Measurements from ENCODE around the gene SCRN1.
A peak's percentile ranks its signal among the peaks of the same experiment; 100 is the strongest.

SCRN1 gene

GRCh38 chr7:30003098-30003497 is 13.5 kb upstream of the SCRN1 start:
- DNase-seq, result no peak

GRCh38 chr7:30001998-30002397 is 12.4 kb upstream of the SCRN1 start:
- DNase-seq, result no peak

- no peak for DNase-seq
Observed at GRCh38 chr7:29998489-29998888, 8.9 kb upstream of the SCRN1 start.

GRCh38 chr7:29996321-29996720 is 6.7 kb upstream of the SCRN1 start:
- DNase-seq, result no peak

- DNase-seq, result no peak
Observed at GRCh38 chr7:29995652-29996051, 6.1 kb upstream of the SCRN1 start.

- no peak for DNase-seq
Observed at GRCh38 chr7:29993140-29993539, 3.5 kb upstream of the SCRN1 start.

GRCh38 chr7:29991937-29992336 is 2.3 kb upstream of the SCRN1 start:
- no peak for DNase-seq

- DNase-seq, result no peak
Observed at GRCh38 chr7:29990931-29991330, 1.3 kb upstream of the SCRN1 start.

- peak; percentile 75 for DNase-seq
Observed at GRCh38 chr7:29988424-29989256, 961 bp downstream of the SCRN1 start.

- DNase-seq, result no peak
Observed at GRCh38 chr7:29987811-29988317, 1.7 kb downstream of the SCRN1 start.

GRCh38 chr7:29987083-29987482 is 2.5 kb downstream of the SCRN1 start:
- DNase-seq, result no peak

- no peak for DNase-seq
Observed at GRCh38 chr7:29980151-29980550, 9.4 kb downstream of the SCRN1 start.

- DNase-seq, result no peak
Observed at GRCh38 chr7:29977886-29978651, 11.5 kb downstream of the SCRN1 start.

GRCh38 chr7:29976673-29977415 is 12.8 kb downstream of the SCRN1 start:
- DNase-seq, result no peak

- DNase-seq, result no peak
Observed at GRCh38 chr7:29976266-29976665, 13.3 kb downstream of the SCRN1 start.

GRCh38 chr7:29975561-29975960 is 14.0 kb downstream of the SCRN1 start:
- no peak for DNase-seq

GRCh38 chr7:29974286-29974685 is 15.3 kb downstream of the SCRN1 start:
- DNase-seq, result no peak

- DNase-seq, result no peak
Observed at GRCh38 chr7:29972315-29972669, 17.3 kb downstream of the SCRN1 start.

GRCh38 chr7:29971566-29972314 is 17.9 kb downstream of the SCRN1 start:
- DNase-seq, result no peak

GRCh38 chr7:29970158-29970557 is 19.4 kb downstream of the SCRN1 start:
- no peak for DNase-seq

- DNase-seq, result no peak
Observed at GRCh38 chr7:29969738-29970137, 19.9 kb downstream of the SCRN1 start.

GRCh38 chr7:29968683-29969395 is 20.8 kb downstream of the SCRN1 start:
- no peak for DNase-seq

All from right forelimb (tissue), 1 donor.